Esophagus squamous epithelium (tissue), 5 donors: ENCODE data around the gene PADI2. TPM values are rescaled to one million over a fixed set of nuclear protein-coding genes. Genes with fewer than 3 reads are reported as not detected.

Experiments used
- DNase-seq: peaks from one replicate; lab custom pipeline; 2025; lab: John Stamatoyannopoulos, UW
- H3K27ac ChIP-seq, 4 donors: fragments of 200-600 bp; sonication (generic); one replicate each; pipeline ENCODE4 v1.5.1; 2016 to 2019; ENCODE audit warnings: mild to moderate bottlenecking in 1 of 4
- H3K27me3 ChIP-seq, 4 donors: fragments of 200-600 bp; sonication (generic); 1 replicate in 3 of 4; 2 replicates in 1 of 4; pipeline versions ENCODE4 v1.5.1 to v1.6.0; 2017 to 2021; ENCODE audit warnings: antibody characterized with exemption in 1 of 4
- H3K36me3 ChIP-seq, 3 donors: fragments of 200-600 bp; sonication (generic); one replicate each; pipeline ENCODE4 v1.5.1; 2016 to 2019
- H3K4me1 ChIP-seq, 3 donors: fragments of 200-600 bp; sonication (generic); one replicate each; pipeline ENCODE4 v1.5.1; 2017 to 2019
- H3K4me3 ChIP-seq, 4 donors: fragments of 200-600 bp; sonication (generic); 1 replicate in 3 of 4; 2 replicates in 1 of 4; pipeline ENCODE4 v1.5.1; 2016 to 2019; ENCODE audit warnings: mild to moderate bottlenecking in 2 of 4, moderate library complexity in 1 of 4
- H3K9me3 ChIP-seq, 3 donors: fragments of 200-600 bp; sonication (generic); one replicate each; pipeline ENCODE4 v1.5.1; 2016 to 2019
- POLR2A ChIP-seq, 4 donors: fragments of 450-650 bp; IDR thresholded peaks; one replicate each; pipeline ENCODE4 v1.6.1; 2017; ENCODE audit warnings: antibody characterized with exemption in 4 of 4, mild to moderate bottlenecking in 4 of 4, moderate library complexity in 3 of 4
- WGBS, 2 donors: methylation state at CpG; one replicate each; pipeline ENCODE4 v1.1.5; 2018; 5-methylcytosine and 5-hydroxymethylcytosine counted together
- intact Hi-C: fragments of 100-400 bp; cut with DNase I; formaldehyde crosslinking; loops from one replicate; pipeline ENCODE4 v1.15.0; 2022
- total RNA-seq, 4 donors: library from RNA; depleted of rRNA; stranded (reverse); fragments of >200 nt; gene quantifications; one replicate each; pipeline ENCODE4 v1.1.0, GENCODE V29; 2016
- TF ChIP-seq, protein P1 (sequence below), 6 experiments: fragments of 450-650 bp in 4 of 6; fragments of 200-600 bp in 2 of 6; sonication (generic) in 2 of 6; IDR thresholded peaks; one replicate each; pipeline ENCODE4 v1.5.1; 2016 to 2019; ENCODE audit warnings: antibody characterized with exemption in 6 of 6, mild to moderate bottlenecking in 4 of 6, moderate library complexity in 4 of 6
- donor health status: DM: yes; HTN: yes; CAD: no.

The PADI2 gene
- total RNA-seq, 4 donors from 2014 or later, result 0.57 to 2.1 (median 1.1) TPM

- peaks cover 4 to 21% (median 7%) of the 10 kb centered on the region in 3 donors for H3K4me1 ChIP-seq
- peak overlapping the region in 2 of 4 donors; percentile 57 to 62 for H3K27ac ChIP-seq
- TF ChIP-seq POLR2A (IDR thresholded peaks at IDR 0.05), result no peak
- TF ChIP-seq, protein P1, sequence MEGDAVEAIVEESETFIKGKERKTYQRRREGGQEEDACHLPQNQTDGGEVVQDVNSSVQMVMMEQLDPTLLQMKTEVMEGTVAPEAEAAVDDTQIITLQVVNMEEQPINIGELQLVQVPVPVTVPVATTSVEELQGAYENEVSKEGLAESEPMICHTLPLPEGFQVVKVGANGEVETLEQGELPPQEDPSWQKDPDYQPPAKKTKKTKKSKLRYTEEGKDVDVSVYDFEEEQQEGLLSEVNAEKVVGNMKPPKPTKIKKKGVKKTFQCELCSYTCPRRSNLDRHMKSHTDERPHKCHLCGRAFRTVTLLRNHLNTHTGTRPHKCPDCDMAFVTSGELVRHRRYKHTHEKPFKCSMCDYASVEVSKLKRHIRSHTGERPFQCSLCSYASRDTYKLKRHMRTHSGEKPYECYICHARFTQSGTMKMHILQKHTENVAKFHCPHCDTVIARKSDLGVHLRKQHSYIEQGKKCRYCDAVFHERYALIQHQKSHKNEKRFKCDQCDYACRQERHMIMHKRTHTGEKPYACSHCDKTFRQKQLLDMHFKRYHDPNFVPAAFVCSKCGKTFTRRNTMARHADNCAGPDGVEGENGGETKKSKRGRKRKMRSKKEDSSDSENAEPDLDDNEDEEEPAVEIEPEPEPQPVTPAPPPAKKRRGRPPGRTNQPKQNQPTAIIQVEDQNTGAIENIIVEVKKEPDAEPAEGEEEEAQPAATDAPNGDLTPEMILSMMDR (IDR thresholded peaks at IDR 0.05), result peak; percentile 38 to 84 (median 72)
- peaks cover 10 to 77% (median 29%) of the 10 kb centered on the region in 3 donors for H3K36me3 ChIP-seq
- 29 to 38% methylated on average over 9 of the region's 9 CpGs for WGBS, 2 donors
- H3K9me3 ChIP-seq, result no peaks in the 10 kb centered on the region
- H3K4me3 ChIP-seq, result peak overlapping the region in 2 of 4 donors; percentile 18 to 45
- no peaks in the 10 kb centered on the region for H3K27me3 ChIP-seq
- no peak for DNase-seq
- intact Hi-C loops, result no loop called here
Measured at GRCh38 chr1:17045634-17046333, 73.5 kb downstream of the PADI2 start.

- H3K27me3 ChIP-seq, result no peaks in the 10 kb centered on the region
- peaks cover 10 to 77% (median 29%) of the 10 kb centered on the region in 3 donors for H3K36me3 ChIP-seq
- DNase-seq, result no peak
- 57 to 63% methylated on average over 5 of the region's 5 CpGs for WGBS, 2 donors
- H3K4me1 ChIP-seq, result peaks cover 4 to 18% (median 7%) of the 10 kb centered on the region in 3 donors
- H3K4me3 ChIP-seq, result no peak overlapping the region
- intact Hi-C loops, result no loop called here
- H3K9me3 ChIP-seq, result no peaks in the 10 kb centered on the region
- H3K27ac ChIP-seq, result peak overlapping the region in 2 of 4 donors; percentile 57 to 62
- no peak for TF ChIP-seq POLR2A (IDR thresholded peaks at IDR 0.05)
- TF ChIP-seq, protein P1 (IDR thresholded peaks at IDR 0.05), result no peak
Measured at GRCh38 chr1:17045150-17045549, 74.1 kb downstream of the PADI2 start.

- no peaks in the 10 kb centered on the region for H3K27me3 ChIP-seq
- no peak overlapping the region for H3K4me3 ChIP-seq
- peaks cover 4 to 18% (median 7%) of the 10 kb centered on the region in 3 donors for H3K4me1 ChIP-seq
- peaks cover 10 to 77% (median 26%) of the 10 kb centered on the region in 3 donors for H3K36me3 ChIP-seq
- no peak for TF ChIP-seq POLR2A (IDR thresholded peaks at IDR 0.05)
- TF ChIP-seq, protein P1 (IDR thresholded peaks at IDR 0.05), result no peak
- 76 to 89% methylated on average over 5 of the region's 5 CpGs for WGBS, 2 donors
- no peak for DNase-seq
- no peak overlapping the region for H3K27ac ChIP-seq
- intact Hi-C loops, result loop anchor here (5.0 kb wide), 1 partner anchor 81 kb away; no protein-coding TSS in a partner anchor
- H3K9me3 ChIP-seq, result no peaks in the 10 kb centered on the region
Measured at GRCh38 chr1:17043676-17044075, 75.6 kb downstream of the PADI2 start.

DNA sequence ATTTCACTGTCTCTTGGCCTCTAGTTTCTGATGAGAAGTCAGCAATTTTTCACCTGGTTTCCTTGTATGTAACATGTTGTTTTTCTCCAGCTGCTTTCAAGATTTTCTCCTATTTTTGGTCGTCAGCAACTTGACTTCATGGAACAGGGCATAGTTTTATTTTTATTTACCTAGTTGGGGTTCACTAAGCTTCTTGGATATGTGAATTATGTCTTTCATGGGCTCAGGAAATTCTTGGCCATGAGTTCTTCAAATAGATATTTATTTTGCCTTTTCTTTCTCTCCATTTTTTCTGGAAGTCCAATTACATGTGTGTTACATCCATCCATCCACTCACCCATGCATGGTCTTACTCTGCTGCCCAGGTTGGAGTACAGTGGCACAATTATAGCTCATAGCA, 79.1 kb downstream of the PADI2 start:
- intact Hi-C loops, result loop anchor here (5.0 kb wide), 1 partner anchor 78 kb away; no protein-coding TSS in a partner anchor
- no peak overlapping the region for H3K4me3 ChIP-seq
- TF ChIP-seq, protein P1 (IDR thresholded peaks at IDR 0.05), result no peak
- TF ChIP-seq POLR2A (IDR thresholded peaks at IDR 0.05), result no peak
- peaks cover 0 to 5% (median 0%) of the 10 kb centered on the region in 3 donors for H3K4me1 ChIP-seq
- H3K27ac ChIP-seq, result no peak overlapping the region
- H3K9me3 ChIP-seq, result no peaks in the 10 kb centered on the region
- 71 to 72% methylated on average over 1 of the region's 1 CpG for WGBS, 2 donors
- no peak for DNase-seq
- H3K36me3 ChIP-seq, result peaks cover 10 to 96% (median 26%) of the 10 kb centered on the region in 3 donors
- no peaks in the 10 kb centered on the region for H3K27me3 ChIP-seq

GRCh38 chr1:17039522-17039921, 79.7 kb downstream of the PADI2 start:
- Histone ChIP-seq H3K27ac (no peak overlapping the region), H3K4me1 (no peaks in the 10 kb centered on the region), H3K36me3 (peaks cover 10 to 95% (median 25%) of the 10 kb centered on the region in 3 donors), H3K4me3 (no peak overlapping the region), H3K27me3 (no peaks in the 10 kb centered on the region), H3K9me3 (no peaks in the 10 kb centered on the region)
- intact Hi-C loops, result no loop called here
- DNase-seq, result no peak
- TF ChIP-seq, protein P1 (IDR thresholded peaks at IDR 0.05), result no peak
- TF ChIP-seq POLR2A (IDR thresholded peaks at IDR 0.05), result no peak
- WGBS, 2 donors, result 96 to 97% methylated on average over 2 of the region's 2 CpGs
